Duodenal mucosa (tissue), 2 donors: ENCODE measurements around the gene ZNF804A.
A peak's percentile ranks its signal among the peaks of the same experiment; 100 is the strongest.

ENCODE experiments used
- H3K27ac ChIP-seq: one replicate; pipeline ENCODE4 v1.7.0; 2013; ENCODE audit warnings: low read depth, low read length
- H3K27me3 ChIP-seq, 2 donors: one replicate each; pipeline ENCODE4 v1.7.0; 2013; ENCODE audit warnings: low read length in 2 of 2, control low read depth in 1 of 2; ENCODE audit not compliant: insufficient read depth in 2 of 2, control insufficient read depth in 1 of 2
- H3K36me3 ChIP-seq, 2 donors: one replicate each; pipeline ENCODE4 v1.7.0; 2013; ENCODE audit warnings: low read length in 2 of 2, control low read depth in 1 of 2; ENCODE audit not compliant: insufficient read depth in 2 of 2, control insufficient read depth in 1 of 2
- H3K4me1 ChIP-seq, 2 donors: one replicate each; pipeline ENCODE4 v1.7.0; 2013; ENCODE audit warnings: low read length in 2 of 2, control low read depth in 1 of 2; ENCODE audit not compliant: insufficient read depth in 2 of 2, control insufficient read depth in 1 of 2
- H3K4me3 ChIP-seq, 2 donors: one replicate each; pipeline ENCODE4 v1.7.0; 2013; ENCODE audit warnings: low read length in 2 of 2, low read depth in 1 of 2
- H3K9ac ChIP-seq, 2 donors: one replicate each; pipeline ENCODE4 v1.7.0; 2013; ENCODE audit warnings: low read length in 2 of 2, low read depth in 1 of 2
- H3K9me3 ChIP-seq, 2 donors: one replicate each; pipeline ENCODE4 v1.7.0; 2013; ENCODE audit warnings: low read length in 2 of 2, control low read depth in 1 of 2; ENCODE audit not compliant: control insufficient read depth in 1 of 2

ZNF804A gene

GRCh38 chr2:184598316-184599053 is at the start of gene ZNF804A:
Gene ZNF804A (plus strand): TSS chr2:184598529. CDS start chr2:184598960, 431 bp downstream.
- H3K9ac ChIP-seq = peak within 1 kb of the TSS; percentile 33 to 34
- peak within 1 kb of the TSS; percentile 68 to 72 for H3K4me3 ChIP-seq
- H3K4me1 ChIP-seq = no peaks in the 10 kb centered on the region
- H3K9me3 ChIP-seq = no peaks in the 10 kb centered on the region
- peak within 1 kb of the TSS; percentile 41 for H3K27ac ChIP-seq
- no peaks in the 10 kb centered on the region for H3K36me3 ChIP-seq
- H3K27me3 ChIP-seq = peaks cover 10 to 35% of the 10 kb centered on the region in 2 donors

GRCh38 chr2:184549153-184549552 is 49.2 kb upstream of the ZNF804A start:
- Histone ChIP-seq H3K27ac (no peak overlapping the region), H3K27me3 (no peaks in the 10 kb centered on the region), H3K4me3 (no peak overlapping the region), H3K9me3 (no peaks in the 10 kb centered on the region), H3K9ac (no peak overlapping the region), H3K4me1 (no peaks in the 10 kb centered on the region), H3K36me3 (no peaks in the 10 kb centered on the region)

GRCh38 chr2:184551626-184552025 is 46.7 kb upstream of the ZNF804A start:
- Histone ChIP-seq H3K9ac (no peak overlapping the region), H3K4me3 (no peak overlapping the region), H3K36me3 (no peaks in the 10 kb centered on the region), H3K27ac (no peak overlapping the region), H3K9me3 (no peaks in the 10 kb centered on the region), H3K4me1 (no peaks in the 10 kb centered on the region), H3K27me3 (no peaks in the 10 kb centered on the region)

GRCh38 chr2:184554736-184555135 is 43.6 kb upstream of the ZNF804A start:
- Histone ChIP-seq H3K9ac (no peak overlapping the region), H3K36me3 (no peaks in the 10 kb centered on the region), H3K27me3 (no peaks in the 10 kb centered on the region), H3K4me3 (no peak overlapping the region), H3K4me1 (no peaks in the 10 kb centered on the region), H3K9me3 (no peaks in the 10 kb centered on the region), H3K27ac (no peak overlapping the region)

GRCh38 chr2:184555352-184555751 is 43.0 kb upstream of the ZNF804A start:
- no peaks in the 10 kb centered on the region for H3K27me3 ChIP-seq
- H3K9ac ChIP-seq = no peak overlapping the region
- H3K4me3 ChIP-seq = no peak overlapping the region
- no peaks in the 10 kb centered on the region for H3K9me3 ChIP-seq
- no peaks in the 10 kb centered on the region for H3K4me1 ChIP-seq
- H3K27ac ChIP-seq = no peak overlapping the region
- no peaks in the 10 kb centered on the region for H3K36me3 ChIP-seq

- Histone ChIP-seq H3K27me3 (no peaks in the 10 kb centered on the region), H3K27ac (no peak overlapping the region), H3K9me3 (no peaks in the 10 kb centered on the region), H3K9ac (no peak overlapping the region), H3K4me3 (no peak overlapping the region), H3K36me3 (no peaks in the 10 kb centered on the region), H3K4me1 (no peaks in the 10 kb centered on the region)
These were observed 41.7 kb upstream of the ZNF804A start for GRCh38 chr2:184556639-184557038.

GRCh38 chr2:184558713-184559464 is 39.4 kb upstream of the ZNF804A start:
- Histone ChIP-seq H3K9me3 (no peaks in the 10 kb centered on the region), H3K4me1 (no peaks in the 10 kb centered on the region), H3K36me3 (no peaks in the 10 kb centered on the region), H3K27me3 (no peaks in the 10 kb centered on the region), H3K9ac (no peak overlapping the region), H3K4me3 (no peak overlapping the region), H3K27ac (no peak overlapping the region)

GRCh38 chr2:184560603-184561002 is 37.7 kb upstream of the ZNF804A start:
- H3K27me3 ChIP-seq = no peaks in the 10 kb centered on the region
- no peaks in the 10 kb centered on the region for H3K9me3 ChIP-seq
- H3K4me1 ChIP-seq = no peaks in the 10 kb centered on the region
- H3K4me3 ChIP-seq = no peak overlapping the region
- no peak overlapping the region for H3K27ac ChIP-seq
- H3K36me3 ChIP-seq = no peaks in the 10 kb centered on the region
- H3K9ac ChIP-seq = no peak overlapping the region

GRCh38 chr2:184562532-184562931 is 35.8 kb upstream of the ZNF804A start:
- Histone ChIP-seq H3K9ac (no peak overlapping the region), H3K9me3 (no peaks in the 10 kb centered on the region), H3K4me3 (no peak overlapping the region), H3K36me3 (no peaks in the 10 kb centered on the region), H3K27me3 (no peaks in the 10 kb centered on the region), H3K27ac (no peak overlapping the region), H3K4me1 (no peaks in the 10 kb centered on the region)

GRCh38 chr2:184564092-184564491 is 34.2 kb upstream of the ZNF804A start:
- Histone ChIP-seq H3K9me3 (no peaks in the 10 kb centered on the region), H3K9ac (no peak overlapping the region), H3K4me3 (no peak overlapping the region), H3K27ac (no peak overlapping the region), H3K36me3 (no peaks in the 10 kb centered on the region), H3K27me3 (no peaks in the 10 kb centered on the region), H3K4me1 (no peaks in the 10 kb centered on the region)
